Liver (tissue), 9 donors: ENCODE results near the gene SLC17A7. TPM values are rescaled to one million over a fixed set of nuclear protein-coding genes. Genes with fewer than 3 reads are reported as not detected.

ENCODE experiments used
- DNase-seq: peaks from one replicate; pipeline ENCODE4 v3.0.0-alpha.2; 2017; ENCODE audit warnings: low spot score
- H3K27ac ChIP-seq, 2 donors: one replicate each; pipeline ENCODE4 v1.7.0; 2013; ENCODE audit warnings: inconsistent platforms in 2 of 2, low read length in 2 of 2, control low read depth in 1 of 2, low read depth in 1 of 2, mild to moderate bottlenecking in 1 of 2
- H3K27me3 ChIP-seq, 4 donors: one replicate each; pipeline versions ENCODE4 v1.6.1 to v1.7.0; 2013; ENCODE audit warnings: low read length in 3 of 4, inconsistent platforms in 1 of 4, mild to moderate bottlenecking in 1 of 4, moderate library complexity in 1 of 4; ENCODE audit not compliant: control insufficient read depth in 4 of 4, insufficient read depth in 4 of 4
- H3K36me3 ChIP-seq, 4 donors: one replicate each; pipeline versions ENCODE4 v1.6.1 to v1.7.0; 2013; ENCODE audit warnings: low read length in 3 of 4, mild to moderate bottlenecking in 3 of 4, low read depth in 1 of 4, moderate library complexity in 1 of 4; ENCODE audit not compliant: control insufficient read depth in 4 of 4, insufficient read depth in 3 of 4
- H3K4me1 ChIP-seq, 4 donors: one replicate each; pipeline versions ENCODE4 v1.6.1 to v1.7.0; 2013; ENCODE audit warnings: low read length in 3 of 4, mild to moderate bottlenecking in 3 of 4, moderate library complexity in 1 of 4; ENCODE audit not compliant: control insufficient read depth in 4 of 4, insufficient read depth in 4 of 4
- H3K4me3 ChIP-seq, 3 donors: one replicate each; pipeline versions ENCODE4 v1.6.1 to v1.7.0; 2013; ENCODE audit warnings: low read length in 3 of 3, control low read depth in 1 of 3, low read depth in 1 of 3, mild to moderate bottlenecking in 1 of 3
- H3K9ac ChIP-seq, 2 donors: one replicate each; pipeline ENCODE4 v1.7.0; 2013; ENCODE audit warnings: low read length in 2 of 2, mild to moderate bottlenecking in 2 of 2, moderate library complexity in 2 of 2, control low read depth in 1 of 2, low read depth in 1 of 2
- H3K9me3 ChIP-seq, 4 donors: one replicate each; pipeline versions ENCODE4 v1.6.1 to v1.7.0; 2013; ENCODE audit warnings: low read length in 3 of 4; ENCODE audit not compliant: control insufficient read depth in 4 of 4
- ATF3 ChIP-seq: IDR thresholded peaks from 2 replicates; pipeline ENCODE4 v1.6.1; 2016; ENCODE audit warnings: antibody characterized with exemption
- CTCF ChIP-seq: fragments of 150-350 bp; IDR thresholded peaks from 2 replicates; pipeline ENCODE4 v1.5.1; 2017; ENCODE audit warnings: improper control_type of control experiment, low read depth, low read length; ENCODE audit not compliant: missing input control
- FOXA1 ChIP-seq: IDR thresholded peaks from 2 replicates; pipeline ENCODE4 v1.6.1; 2016; ENCODE audit warnings: antibody characterized with exemption
- FOXA2 ChIP-seq: IDR thresholded peaks from 2 replicates; pipeline ENCODE4 v1.6.1; 2016; ENCODE audit warnings: antibody characterized with exemption
- GABPA ChIP-seq, 2 donors: IDR thresholded peaks in 1 of 2; conservative IDR thresholded peaks in 1 of 2; 2 replicates each; pipeline ENCODE4 v1.6.1; 2016; ENCODE audit warnings: antibody characterized with exemption in 2 of 2, mild to moderate bottlenecking in 1 of 2, moderate library complexity in 1 of 2
- HNF4A ChIP-seq, 2 donors: conservative IDR thresholded peaks; 2 replicates each; pipeline ENCODE4 v1.6.1; 2016; ENCODE audit warnings: antibody characterized with exemption in 2 of 2, mild to moderate bottlenecking in 2 of 2
- HNF4G ChIP-seq: IDR thresholded peaks from 2 replicates; pipeline ENCODE4 v1.6.1; 2016; ENCODE audit warnings: antibody characterized with exemption
- JUND ChIP-seq, 2 donors: IDR thresholded peaks; 2 replicates each; pipeline ENCODE4 v1.6.1; 2016; ENCODE audit warnings: antibody characterized with exemption in 2 of 2
- MAX ChIP-seq: IDR thresholded peaks from 2 replicates; pipeline ENCODE4 v1.6.1; 2016; ENCODE audit warnings: antibody characterized with exemption
- NR2F2 ChIP-seq: IDR thresholded peaks from 2 replicates; pipeline ENCODE4 v1.6.1; 2016; ENCODE audit warnings: antibody characterized with exemption
- RAD21 ChIP-seq, 2 donors: IDR thresholded peaks; 2 replicates each; pipeline ENCODE4 v1.6.1; 2016; ENCODE audit warnings: antibody characterized with exemption in 2 of 2, mild to moderate bottlenecking in 2 of 2
- REST ChIP-seq: IDR thresholded peaks from 2 replicates; pipeline ENCODE4 v1.6.1; 2016; ENCODE audit warnings: antibody characterized with exemption, mild to moderate bottlenecking
- RXRA ChIP-seq, 2 donors: IDR thresholded peaks; 2 replicates each; pipeline ENCODE4 v1.6.1; 2017 to 2018; ENCODE audit warnings: antibody characterized with exemption in 2 of 2, mild to moderate bottlenecking in 1 of 2
- SP1 ChIP-seq: IDR thresholded peaks from 2 replicates; pipeline ENCODE4 v1.6.1; 2018; ENCODE audit warnings: antibody characterized with exemption, mild to moderate bottlenecking
- YY1 ChIP-seq: IDR thresholded peaks from 2 replicates; pipeline ENCODE4 v1.6.1; 2016; ENCODE audit warnings: antibody characterized with exemption, mild to moderate bottlenecking
- ZBTB33 ChIP-seq: IDR thresholded peaks from 2 replicates; pipeline ENCODE4 v1.6.1; 2016; ENCODE audit warnings: antibody characterized with exemption
- WGBS: extraction: QIAGEN DNeasy Blood & Tissue Kit; methylation state at CpG from one replicate; pipeline ENCODE4 v1.1.7; 2013; 5-methylcytosine and 5-hydroxymethylcytosine counted together
- polyA plus RNA-seq, 2 donors: library from polyadenylated mRNA; stranded (reverse) in 1 of 2; unstranded in 1 of 2; fragments of 200-250 nt in 1 of 2; fragments of >200 nt in 1 of 2; fragmentation: Nextera tagmentation in 1 of 2; extraction: Ambion mirVana in 1 of 2; gene quantifications; one replicate each; pipeline versions ENCODE4 v1.2.1 to v1.2.3, GENCODE V29; 2013 to 2015
- total RNA-seq, 2 donors: library from RNA; depleted of rRNA; stranded (reverse); fragments of >200 nt; gene quantifications; one replicate each; pipeline ENCODE4 v1.2.3, GENCODE V29; 2014
- donor health status: healthy.
- donor health status: healthy.
- donor health status: healthy.
- donor health status: healthy.
- donor health status: healthy.

Gene SLC17A7
- total and polyA plus RNA-seq, 4 donors = 0.06 to 0.08 TPM; not detected in 2

GRCh38 chr19:49415810-49416200 lies 25.5 kb downstream of the SLC17A7 start:
- H3K9ac ChIP-seq = no peak overlapping the region
- H3K9me3 ChIP-seq = no peaks in the 10 kb centered on the region
- H3K36me3 ChIP-seq = no peaks in the 10 kb centered on the region
- no peak overlapping the region for H3K4me3 ChIP-seq
- WGBS = 89% methylated on average over 2 of the region's 2 CpGs
- peaks cover 0 to 5% (median 0%) of the 10 kb centered on the region in 4 donors for H3K27me3 ChIP-seq
- no peak for TF ChIP-seq REST
- TF ChIP-seq NR2F2 = no peak
- no peak for TF ChIP-seq HNF4G
- TF ChIP-seq SP1 = no peak
- TF ChIP-seq FOXA2 = no peak
- no peak for TF ChIP-seq HNF4A (conservative IDR thresholded peaks at IDR 0.05)
- no peak for DNase-seq
- H3K4me1 ChIP-seq = no peaks in the 10 kb centered on the region
- H3K27ac ChIP-seq = no peak overlapping the region

GRCh38 chr19:49415102-49415809 lies 26.1 kb downstream of the SLC17A7 start:
- no peak overlapping the region for H3K27ac ChIP-seq
- H3K4me1 ChIP-seq = no peaks in the 10 kb centered on the region
- WGBS = 74% methylated on average over 15 of the region's 15 CpGs
- no peaks in the 10 kb centered on the region for H3K36me3 ChIP-seq
- TF ChIP-seq RAD21 (IDR thresholded peaks at IDR 0.05) = no peak
- no peak for TF ChIP-seq MAX
- no peak for TF ChIP-seq NR2F2
- no peak for TF ChIP-seq FOXA1
- no peak for TF ChIP-seq CTCF
- H3K9me3 ChIP-seq = no peaks in the 10 kb centered on the region
- no peak for DNase-seq
- no peak overlapping the region for H3K9ac ChIP-seq
- peaks cover 0 to 3% (median 0%) of the 10 kb centered on the region in 4 donors for H3K27me3 ChIP-seq
- no peak overlapping the region for H3K4me3 ChIP-seq

- DNase-seq = no peak
- H3K4me1 ChIP-seq = no peaks in the 10 kb centered on the region
- H3K9ac ChIP-seq = no peak overlapping the region
- no peaks in the 10 kb centered on the region for H3K36me3 ChIP-seq
- no peaks in the 10 kb centered on the region for H3K9me3 ChIP-seq
- no peak overlapping the region for H3K4me3 ChIP-seq
- H3K27me3 ChIP-seq = peaks cover 0 to 2% (median 0%) of the 10 kb centered on the region in 4 donors
- 86% methylated on average over 3 of the region's 3 CpGs for WGBS
- no peak overlapping the region for H3K27ac ChIP-seq
- TF ChIP-seq HNF4G (no peak), HNF4A (conservative IDR thresholded peaks at IDR 0.05) (no peak), REST (no peak), SP1 (no peak), JUND (IDR thresholded peaks at IDR 0.05) (no peak), ZBTB33 (no peak), ATF3 (no peak), RXRA (IDR thresholded peaks at IDR 0.05) (no peak), GABPA (IDR thresholded peaks at IDR 0.05 in 1 of 2, conservative IDR thresholded peaks at IDR 0.05 in 1 of 2) (no peak), YY1 (no peak), RAD21 (IDR thresholded peaks at IDR 0.05) (no peak), NR2F2 (no peak)
Measured at GRCh38 chr19:49414256-49414655, 27.1 kb downstream of the SLC17A7 start.
